HG02938 (cell line): ENCODE data around the gene TEAD4.
"Not testable (repeated sequence)": the region's sequence is repeated elsewhere in the genome, so short reads cannot be mapped to it uniquely, and the experiment has no call there.

ENCODE experiments used
- ATAC-seq: cut with Tn5 transposase; IDR thresholded peaks from one replicate; pipeline ENCODE4 v1.9.1; 2021; ENCODE audit warnings: mild to moderate bottlenecking, moderate library complexity; ENCODE audit not compliant: unreplicated experiment

Gene TEAD4

DNA sequence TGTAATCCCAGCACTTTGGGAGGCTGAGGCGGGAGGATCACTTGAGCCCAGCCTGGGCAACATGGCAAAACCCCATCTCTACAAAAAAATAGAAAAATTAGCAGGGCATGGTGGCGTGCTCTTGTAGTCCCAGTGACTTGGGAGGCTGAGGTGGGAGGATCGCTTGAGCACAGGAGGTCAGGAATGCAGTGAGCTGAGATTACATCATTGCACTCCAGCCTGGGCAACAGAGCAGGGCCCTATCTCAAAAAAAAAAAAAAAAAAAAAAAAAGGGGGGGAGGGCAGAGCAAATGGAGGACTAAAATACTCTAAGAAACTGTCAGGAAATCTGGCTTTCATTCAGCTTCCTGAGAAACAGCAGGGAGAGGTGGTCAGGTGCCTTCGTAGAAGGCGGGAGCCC, 86.3 kb downstream of the TEAD4 start:
- no peak for ATAC-seq

GRCh38 chr12:3045989-3046388, 86.8 kb downstream of the TEAD4 start:
- no peak for ATAC-seq

DNA sequence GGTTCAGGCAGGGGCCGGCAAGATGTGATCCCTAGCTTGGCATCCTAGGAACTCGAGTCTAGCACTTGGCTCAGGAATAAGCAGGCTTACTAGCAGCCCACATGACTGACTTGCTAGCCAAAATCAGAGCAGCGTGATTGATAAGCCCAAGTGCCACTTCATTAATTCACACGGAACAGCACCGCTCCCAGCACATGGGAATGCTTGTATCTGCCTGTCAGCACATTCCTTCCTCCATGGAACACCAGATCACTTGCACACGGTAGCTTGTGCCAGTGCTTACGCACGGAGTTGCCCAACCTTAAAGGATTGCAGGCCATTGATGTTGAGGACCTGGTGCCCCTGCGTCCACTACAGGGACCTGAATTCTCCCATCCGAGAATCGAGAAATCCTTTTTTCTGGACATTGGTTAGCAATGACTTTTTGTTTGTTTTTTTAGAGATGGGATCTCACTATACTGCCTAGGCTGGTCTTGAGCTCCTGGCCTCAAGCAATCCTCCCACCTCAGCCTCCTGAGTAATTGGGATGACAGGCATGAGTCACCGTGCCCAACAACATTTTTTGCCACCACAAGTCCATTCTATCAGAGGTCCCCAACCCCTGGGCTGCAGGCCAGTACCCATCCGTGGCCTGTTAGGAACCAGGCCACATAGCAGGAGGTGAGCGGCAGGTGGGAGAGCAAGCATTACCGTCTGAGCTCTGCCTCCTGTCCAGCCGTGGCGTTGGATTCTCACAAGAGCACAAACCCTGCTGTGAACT, 87.4 kb downstream of the TEAD4 start:
- ATAC-seq, result no peak

DNA sequence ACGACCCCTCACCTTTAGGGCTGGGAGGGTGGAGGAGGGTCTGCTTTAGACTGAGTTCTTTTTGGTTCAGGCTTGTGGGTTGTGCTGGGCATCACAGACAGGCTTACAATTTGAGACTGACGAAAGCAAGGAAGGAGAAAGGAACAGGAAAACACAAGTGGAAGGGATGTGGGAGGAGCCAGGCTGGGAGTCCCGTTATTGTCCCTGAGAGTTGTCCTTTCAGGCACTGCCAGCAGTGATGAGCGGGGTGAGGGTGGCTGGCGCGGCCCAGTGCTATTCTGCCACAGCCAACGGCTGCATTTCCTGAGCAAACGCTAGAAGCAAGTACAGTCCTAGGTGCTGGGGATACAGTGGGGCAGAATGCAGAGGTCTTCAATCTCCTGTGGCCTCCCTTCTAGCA, 88.8 kb downstream of the TEAD4 start:
- ATAC-seq, result no peak

- no peak for ATAC-seq
Measured at GRCh38 chr12:3048540-3048939, 89.3 kb downstream of the TEAD4 start.

- no peak for ATAC-seq
Measured at GRCh38 chr12:3049176-3049575, 90.0 kb downstream of the TEAD4 start.

DNA sequence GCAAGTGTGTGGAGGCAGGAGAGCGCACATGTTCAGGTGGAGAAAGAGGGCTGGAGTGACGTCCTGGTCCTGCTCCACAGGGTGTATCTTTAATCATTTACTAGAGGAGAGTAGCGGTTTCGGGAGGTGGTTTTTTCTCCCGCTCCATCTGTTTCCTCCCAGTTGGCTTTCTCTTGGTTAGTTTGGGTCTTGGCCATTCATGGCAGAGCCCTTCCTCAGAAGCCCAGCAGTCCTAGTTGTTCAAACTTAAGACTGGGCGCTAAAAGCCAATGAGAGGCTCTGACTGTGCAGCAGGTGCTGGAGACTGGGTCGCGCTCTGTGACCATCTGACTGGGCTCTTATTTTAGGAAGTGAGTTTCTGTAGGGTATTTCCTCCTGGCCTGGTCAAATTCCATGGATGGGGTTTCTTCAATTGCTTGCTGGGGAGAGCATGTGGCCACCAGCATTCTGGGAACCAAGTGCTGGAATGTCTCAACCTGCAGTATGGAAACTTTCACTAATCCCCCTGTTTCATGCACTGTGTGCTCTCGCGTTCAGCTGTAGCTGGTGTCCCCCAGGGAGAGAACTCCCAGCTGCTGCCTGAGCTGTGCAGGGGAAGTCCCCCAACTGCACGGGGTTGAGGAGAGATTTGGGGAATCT, 90.5 kb downstream of the TEAD4 start:
- no peak for ATAC-seq

DNA sequence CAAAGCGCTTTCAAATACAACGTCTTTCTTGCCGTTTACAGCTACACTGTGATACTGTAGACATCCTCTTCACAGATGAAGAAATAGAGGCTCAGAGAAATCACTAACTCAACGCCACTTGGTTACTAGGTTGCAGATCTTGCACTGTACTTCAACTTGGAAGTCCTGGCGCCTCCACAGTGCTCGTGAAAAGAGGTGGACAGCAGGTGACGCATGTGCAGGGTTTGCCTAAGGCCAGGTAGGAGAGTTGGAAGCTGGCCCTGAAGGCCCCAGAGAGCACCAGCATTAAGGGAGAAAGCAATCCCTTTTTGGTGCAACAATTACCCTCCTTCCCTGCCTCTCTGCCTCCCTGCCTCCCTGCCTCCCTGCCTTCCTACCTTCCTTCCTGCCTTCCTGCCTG, 95.2 kb downstream of the TEAD4 start:
- no peak for ATAC-seq

DNA sequence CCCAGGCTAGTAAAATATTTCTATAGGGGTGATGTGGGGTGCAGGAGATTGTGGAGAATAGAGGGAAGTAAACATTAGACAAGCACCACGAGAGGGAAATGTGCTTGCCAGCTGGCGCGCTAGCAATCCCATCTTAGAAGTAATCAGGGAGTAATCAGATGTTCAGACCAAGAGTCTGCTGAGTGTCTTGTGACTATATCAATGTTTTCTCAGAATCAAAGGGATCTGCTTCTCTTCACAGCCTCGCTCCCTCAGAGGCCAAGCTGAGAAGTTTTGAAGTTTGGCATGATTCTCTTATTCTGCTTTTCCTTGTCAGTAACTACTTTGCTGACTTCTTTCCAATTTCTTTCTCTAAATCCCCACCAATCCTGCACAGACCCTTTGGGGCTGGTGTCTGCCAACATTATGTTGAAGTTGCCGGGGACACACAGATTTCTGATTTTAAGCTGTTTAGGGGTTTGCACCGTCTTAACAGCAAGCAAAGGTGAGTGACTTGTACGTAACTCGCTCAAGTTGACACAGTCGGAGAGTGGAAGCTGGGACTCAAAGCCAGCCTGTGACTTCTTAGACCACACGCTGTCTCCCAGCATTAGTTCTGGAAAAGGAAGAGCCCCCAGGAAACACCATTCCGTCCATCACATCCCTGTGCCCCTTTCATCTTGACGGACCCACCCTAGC, 96.0 kb downstream of the TEAD4 start:
- no peak for ATAC-seq

- no peak for ATAC-seq
Measured at GRCh38 chr12:3055704-3056467, 96.7 kb downstream of the TEAD4 start.

DNA sequence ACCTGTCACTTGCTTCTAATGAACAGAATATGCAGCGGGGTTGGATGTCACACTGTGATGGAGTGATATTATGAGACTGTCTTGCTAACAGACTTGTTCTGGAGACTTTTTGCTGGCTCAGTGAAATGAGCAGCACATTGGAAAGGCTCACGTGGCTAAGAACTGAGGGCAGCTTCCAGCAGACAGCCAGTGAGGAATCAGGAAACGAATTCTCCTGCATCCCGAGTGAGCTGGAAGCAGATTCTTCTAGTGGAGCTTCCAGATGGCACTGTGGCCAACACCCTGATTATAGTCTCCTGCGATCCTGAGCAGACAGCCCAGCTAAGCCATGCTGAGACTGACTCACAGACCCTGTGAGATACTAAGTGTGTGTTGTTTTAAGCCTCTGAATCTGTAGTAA, 101.9 kb downstream of the TEAD4 start:
- no peak for ATAC-seq

DNA sequence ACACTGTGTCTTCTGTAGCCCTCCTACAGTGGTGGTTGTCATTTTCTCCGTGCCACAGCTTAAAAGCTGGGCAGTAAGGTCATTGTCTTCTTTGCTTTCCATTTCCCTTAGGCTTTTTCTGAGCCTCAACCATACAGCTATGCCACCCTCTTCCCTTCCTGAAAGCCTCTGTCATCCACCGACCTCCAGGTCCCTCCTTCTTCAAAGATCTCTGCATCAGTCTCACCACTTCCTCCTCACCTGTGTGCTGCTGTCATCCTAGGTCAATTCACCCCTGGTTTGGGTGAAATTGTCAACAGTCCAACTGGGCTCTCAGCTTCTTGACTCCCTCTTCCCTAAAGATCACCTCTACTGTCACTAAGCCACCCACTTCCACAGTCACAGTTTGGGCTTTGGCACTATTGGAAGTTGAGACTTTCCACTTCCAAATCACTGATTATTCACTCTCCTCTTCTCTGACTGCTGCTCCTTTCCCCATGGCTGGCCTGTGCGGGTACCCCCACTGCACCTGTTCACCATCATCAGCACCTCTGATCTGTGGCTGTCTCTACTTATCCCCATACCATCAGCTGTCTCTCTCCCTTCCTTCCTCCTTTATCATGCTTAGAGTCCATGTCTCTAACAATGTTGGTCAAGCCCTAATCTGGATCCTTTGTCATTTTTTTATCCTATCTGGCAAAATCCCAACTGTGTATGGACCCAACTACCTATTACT, 102.5 kb downstream of the TEAD4 start:
- no peak for ATAC-seq

GRCh38 chr12:3065300-3065699, 106.1 kb downstream of the TEAD4 start:
- ATAC-seq, result no peak

GRCh38 chr12:3065846-3066245, 106.6 kb downstream of the TEAD4 start:
- ATAC-seq, result not testable (repeated sequence)

- no peak for ATAC-seq
Measured at GRCh38 chr12:3069714-3070113, 110.5 kb downstream of the TEAD4 start.

GRCh38 chr12:3071107-3071506, 111.9 kb downstream of the TEAD4 start:
- no peak for ATAC-seq

DNA sequence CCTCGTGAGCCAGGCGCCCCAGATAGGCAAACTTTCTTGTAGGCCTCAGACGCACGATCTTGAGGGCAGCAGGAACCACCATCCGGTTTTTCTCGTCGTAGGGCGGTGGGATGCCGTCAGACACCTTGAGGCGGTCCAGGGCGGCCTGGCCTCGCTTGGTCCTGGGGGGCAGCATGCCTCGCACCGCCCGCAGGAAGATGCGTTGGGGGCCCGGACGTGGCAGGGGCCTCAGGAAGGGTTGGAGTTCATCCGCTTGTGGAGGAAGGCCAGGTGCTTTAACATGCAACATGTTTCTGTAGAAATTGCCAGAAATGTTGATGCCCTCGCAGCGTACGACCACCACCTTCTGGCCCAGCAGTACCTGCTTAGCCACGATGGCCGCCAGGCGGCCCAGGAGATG, 112.5 kb downstream of the TEAD4 start:
- ATAC-seq, result no peak

GRCh38 chr12:3073438-3074250, 114.4 kb downstream of the TEAD4 start:
- ATAC-seq, result no peak

DNA sequence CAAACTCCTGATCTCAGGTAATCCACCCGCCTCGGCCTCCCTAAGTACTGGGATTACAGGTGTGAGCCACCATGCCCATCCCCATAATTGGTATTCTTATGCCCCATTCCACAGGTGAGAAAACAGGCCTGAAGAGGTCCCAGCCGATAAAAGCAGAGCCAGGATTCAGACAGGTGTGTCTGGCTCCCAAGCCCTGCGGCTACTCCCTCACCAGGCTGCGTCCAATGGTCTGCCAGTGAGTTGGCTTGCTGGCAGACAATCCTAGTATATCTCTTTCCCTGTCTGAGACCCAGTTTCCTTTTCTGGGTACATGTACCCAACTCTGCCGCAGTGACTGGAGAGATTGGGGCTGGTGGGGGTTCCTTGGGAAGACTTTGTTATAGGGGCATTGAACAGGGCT, 116.1 kb downstream of the TEAD4 start:
- ATAC-seq, result no peak
